ENCODE results near the gene BCAS3. TPM values are rescaled to one million over a fixed set of nuclear protein-coding genes. Genes with fewer than 3 reads are reported as not detected.

The BCAS3 gene
- total and polyA plus RNA-seq, 5 donors from 2014 or later: 29.7 to 59.1 (median 33.9) TPM

GRCh38 chr17:61416540-61417363 lies 739.1 kb downstream of the BCAS3 start:
- Mint-ChIP-seq H3K27me3 (peaks cover 48% of the 10 kb centered on the region), H3K27ac (no peak overlapping the region), H3K4me3 (no peak overlapping the region), H3K9me3 (peaks cover 0 to 1% (median 0%) of the 10 kb centered on the region in 7 donors), H3K36me3 (no peaks in the 10 kb centered on the region), H3K4me1 (peaks cover 0 to 2% (median under 1%) of the 10 kb centered on the region in 4 donors)
- peak in 1 of 2 donors; percentile 36 for ATAC-seq (ENCODE audit: low read depth in 2 of 2)
- Histone ChIP-seq H3K4me3 (ENCODE audit: low read depth, low read length) (no peak overlapping the region), H3K9me3 (ENCODE audit: control insufficient read depth in 2 of 2, low read length in 2 of 2) (no peaks in the 10 kb centered on the region), H3K27ac (ENCODE audit: insufficient read depth, low read length, poor library complexity, severe bottlenecking) (no peak overlapping the region), H3K27me3 (ENCODE audit: control insufficient read depth, insufficient read depth, low read length) (peaks cover 7% of the 10 kb centered on the region), H3K4me1 (ENCODE audit: control insufficient read depth, insufficient read depth, low read length, poor library complexity, severe bottlenecking) (peaks cover 15% of the 10 kb centered on the region), H3K36me3 (ENCODE audit: control insufficient read depth, insufficient read depth, low read length) (no peaks in the 10 kb centered on the region)
- DNase-seq: peak in 2 of 3 donors; percentile 37 to 48

GRCh38 chr17:61418449-61418848 lies 740.8 kb downstream of the BCAS3 start:
- H3K4me1 ChIP-seq (ENCODE audit: control insufficient read depth, insufficient read depth, low read length, poor library complexity, severe bottlenecking): no peaks in the 10 kb centered on the region
- peaks cover 0 to under 1% (median 0%) of the 10 kb centered on the region in 4 donors for H3K4me1 Mint-ChIP-seq
- no peaks in the 10 kb centered on the region for H3K36me3 ChIP-seq (ENCODE audit: control insufficient read depth, insufficient read depth, low read length)
- H3K36me3 Mint-ChIP-seq: no peaks in the 10 kb centered on the region
- peaks cover 7% of the 10 kb centered on the region for H3K27me3 ChIP-seq (ENCODE audit: control insufficient read depth, insufficient read depth, low read length)
- DNase-seq: no peak
- no peaks in the 10 kb centered on the region for H3K9me3 ChIP-seq (ENCODE audit: control insufficient read depth in 2 of 2, low read length in 2 of 2)
- H3K4me3 Mint-ChIP-seq: no peak overlapping the region
- no peak overlapping the region for H3K4me3 ChIP-seq (ENCODE audit: low read depth, low read length)
- peaks cover 53% of the 10 kb centered on the region for H3K27me3 Mint-ChIP-seq
- no peak overlapping the region for H3K27ac ChIP-seq (ENCODE audit: insufficient read depth, low read length, poor library complexity, severe bottlenecking)
- H3K9me3 Mint-ChIP-seq: peaks cover 0 to 1% (median 0%) of the 10 kb centered on the region in 7 donors
- no peak for ATAC-seq (ENCODE audit: low read depth in 2 of 2)
- no peak overlapping the region for H3K27ac Mint-ChIP-seq

GRCh38 chr17:61419496-61420046 lies 741.9 kb downstream of the BCAS3 start:
- Histone ChIP-seq H3K27ac (ENCODE audit: insufficient read depth, low read length, poor library complexity, severe bottlenecking) (no peak overlapping the region), H3K4me3 (ENCODE audit: low read depth, low read length) (no peak overlapping the region), H3K36me3 (ENCODE audit: control insufficient read depth, insufficient read depth, low read length) (no peaks in the 10 kb centered on the region), H3K9me3 (ENCODE audit: control insufficient read depth in 2 of 2, low read length in 2 of 2) (no peaks in the 10 kb centered on the region), H3K27me3 (ENCODE audit: control insufficient read depth, insufficient read depth, low read length) (peaks cover 7% of the 10 kb centered on the region), H3K4me1 (ENCODE audit: control insufficient read depth, insufficient read depth, low read length, poor library complexity, severe bottlenecking) (no peaks in the 10 kb centered on the region)
- ATAC-seq (ENCODE audit: low read depth in 2 of 2) (no peak), DNase-seq (no peak)
- H3K4me3 Mint-ChIP-seq: peak overlapping the region in 1 of 4 donors; percentile 13
- no peaks in the 10 kb centered on the region for H3K36me3 Mint-ChIP-seq
- peaks cover 0 to 1% (median 0%) of the 10 kb centered on the region in 7 donors for H3K9me3 Mint-ChIP-seq
- no peak overlapping the region for H3K27ac Mint-ChIP-seq
- H3K4me1 Mint-ChIP-seq: no peaks in the 10 kb centered on the region
- peaks cover 47% of the 10 kb centered on the region for H3K27me3 Mint-ChIP-seq

GRCh38 chr17:61420052-61420451 lies 742.4 kb downstream of the BCAS3 start:
- Mint-ChIP-seq H3K4me3 (no peak overlapping the region), H3K36me3 (no peaks in the 10 kb centered on the region), H3K4me1 (no peaks in the 10 kb centered on the region), H3K27me3 (peaks cover 45% of the 10 kb centered on the region), H3K9me3 (peaks cover 0 to 1% (median 0%) of the 10 kb centered on the region in 7 donors), H3K27ac (no peak overlapping the region)
- peaks cover 7% of the 10 kb centered on the region for H3K27me3 ChIP-seq (ENCODE audit: control insufficient read depth, insufficient read depth, low read length)
- ATAC-seq (ENCODE audit: low read depth in 2 of 2) (no peak), DNase-seq (no peak)
- H3K9me3 ChIP-seq (ENCODE audit: control insufficient read depth in 2 of 2, low read length in 2 of 2): no peaks in the 10 kb centered on the region
- H3K4me1 ChIP-seq (ENCODE audit: control insufficient read depth, insufficient read depth, low read length, poor library complexity, severe bottlenecking): no peaks in the 10 kb centered on the region
- H3K27ac ChIP-seq (ENCODE audit: insufficient read depth, low read length, poor library complexity, severe bottlenecking): no peak overlapping the region
- no peaks in the 10 kb centered on the region for H3K36me3 ChIP-seq (ENCODE audit: control insufficient read depth, insufficient read depth, low read length)
- no peak overlapping the region for H3K4me3 ChIP-seq (ENCODE audit: low read depth, low read length)

GRCh38 chr17:61420745-61421398 lies 743.2 kb downstream of the BCAS3 start:
- Mint-ChIP-seq H3K36me3 (no peaks in the 10 kb centered on the region), H3K27me3 (peaks cover 41% of the 10 kb centered on the region), H3K27ac (no peak overlapping the region), H3K9me3 (peaks cover 0 to 1% (median 0%) of the 10 kb centered on the region in 7 donors), H3K4me3 (no peak overlapping the region), H3K4me1 (no peaks in the 10 kb centered on the region)
- Histone ChIP-seq H3K27me3 (ENCODE audit: control insufficient read depth, insufficient read depth, low read length) (peaks cover 7% of the 10 kb centered on the region), H3K36me3 (ENCODE audit: control insufficient read depth, insufficient read depth, low read length) (no peaks in the 10 kb centered on the region), H3K9me3 (ENCODE audit: control insufficient read depth in 2 of 2, low read length in 2 of 2) (no peaks in the 10 kb centered on the region), H3K4me3 (ENCODE audit: low read depth, low read length) (no peak overlapping the region), H3K27ac (ENCODE audit: insufficient read depth, low read length, poor library complexity, severe bottlenecking) (no peak overlapping the region), H3K4me1 (ENCODE audit: control insufficient read depth, insufficient read depth, low read length, poor library complexity, severe bottlenecking) (no peaks in the 10 kb centered on the region)
- ATAC-seq (ENCODE audit: low read depth in 2 of 2): no peak
- no peak for DNase-seq

- H3K9me3 Mint-ChIP-seq: peaks cover 0 to 1% (median 0%) of the 10 kb centered on the region in 7 donors
- no peak overlapping the region for H3K27ac Mint-ChIP-seq
- no peaks in the 10 kb centered on the region for H3K36me3 Mint-ChIP-seq
- no peak for DNase-seq
- Histone ChIP-seq H3K27ac (ENCODE audit: insufficient read depth, low read length, poor library complexity, severe bottlenecking) (no peak overlapping the region), H3K9me3 (ENCODE audit: control insufficient read depth in 2 of 2, low read length in 2 of 2) (no peaks in the 10 kb centered on the region), H3K4me3 (ENCODE audit: low read depth, low read length) (no peak overlapping the region), H3K36me3 (ENCODE audit: control insufficient read depth, insufficient read depth, low read length) (no peaks in the 10 kb centered on the region), H3K27me3 (ENCODE audit: control insufficient read depth, insufficient read depth, low read length) (peaks cover 7% of the 10 kb centered on the region), H3K4me1 (ENCODE audit: control insufficient read depth, insufficient read depth, low read length, poor library complexity, severe bottlenecking) (no peaks in the 10 kb centered on the region)
- no peaks in the 10 kb centered on the region for H3K4me1 Mint-ChIP-seq
- no peak for ATAC-seq (ENCODE audit: low read depth in 2 of 2)
- H3K27me3 Mint-ChIP-seq: peaks cover 38% of the 10 kb centered on the region
- H3K4me3 Mint-ChIP-seq: no peak overlapping the region
Measured at GRCh38 chr17:61421460-61421859, 743.8 kb downstream of the BCAS3 start.

- Mint-ChIP-seq H3K4me1 (no peaks in the 10 kb centered on the region), H3K27ac (no peak overlapping the region), H3K27me3 (peaks cover 38% of the 10 kb centered on the region), H3K4me3 (no peak overlapping the region), H3K9me3 (peaks cover 0 to 1% (median 0%) of the 10 kb centered on the region in 7 donors), H3K36me3 (no peaks in the 10 kb centered on the region)
- ATAC-seq (ENCODE audit: low read depth in 2 of 2): no peak
- no peak for DNase-seq
- Histone ChIP-seq H3K27ac (ENCODE audit: insufficient read depth, low read length, poor library complexity, severe bottlenecking) (no peak overlapping the region), H3K36me3 (ENCODE audit: control insufficient read depth, insufficient read depth, low read length) (no peaks in the 10 kb centered on the region), H3K27me3 (ENCODE audit: control insufficient read depth, insufficient read depth, low read length) (peaks cover 7% of the 10 kb centered on the region), H3K4me3 (ENCODE audit: low read depth, low read length) (no peak overlapping the region), H3K9me3 (ENCODE audit: control insufficient read depth in 2 of 2, low read length in 2 of 2) (no peaks in the 10 kb centered on the region), H3K4me1 (ENCODE audit: control insufficient read depth, insufficient read depth, low read length, poor library complexity, severe bottlenecking) (no peaks in the 10 kb centered on the region)
Measured at GRCh38 chr17:61422116-61422799, 744.6 kb downstream of the BCAS3 start.
